HCT116 (cell line): ENCODE results near the gene ADGRV1. TPM values are rescaled to one million over a fixed set of nuclear protein-coding genes. Genes with fewer than 3 reads are reported as not detected.

Source experiments
- ATAC-seq: fragments of 200-7000 bp; cut with Tn5 transposase; 2 replicates; pipeline ENCODE4 v1.9.1; 2020; ENCODE audit warnings: mild to moderate bottlenecking, moderate library complexity
- BruUV-seq: library from RNA; stranded (reverse); fragments of 400-500 nt; replicated peaks from 2 replicates; lab custom pipeline; 2021; lab: Mats Ljungman, UMichigan
- CTCF ChIA-PET: fragments of 300-600 bp; sonication (Branson Sonifier 250); formaldehyde crosslinking; loops from one replicate; lab custom pipeline; 2021; ENCODE audit warnings: antibody characterized with exemption; lab: Charles Lee
- POLR2A ChIA-PET: fragments of 300-600, 350-600 bp; sonication (Branson Sonifier 250); formaldehyde crosslinking; loops from one replicate; lab custom pipeline; 2021; ENCODE audit warnings: antibody characterized with exemption; lab: Charles Lee
- RAD21 ChIA-PET, 2 experiments: fragments of 300-600 bp; sonication (Branson Sonifier 250); formaldehyde crosslinking; loops; one replicate each; lab custom pipeline; 2023; ENCODE audit warnings: low total read pairs in 2 of 2; ENCODE audit not compliant: uncharacterized antibody in 2 of 2, unreplicated experiment in 2 of 2, low non-redundant PET in 1 of 2; lab: Charles Lee
- DNase-seq: peaks from one replicate; pipeline ENCODE4 v3.0.0-alpha.2; 2010; ENCODE audit warnings: low read depth, low spot score
- H2AFZ ChIP-seq: fragments of 200-600 bp; shearing (Covaris generic), sonication (generic); 2 replicates; pipeline ENCODE4 v1.6.1; 2017; ENCODE audit warnings: low read depth, mixed run types, mixed read lengths, antibody characterized with exemption, low read length; ENCODE audit not compliant: poor library complexity, severe bottlenecking
- H3K27ac ChIP-seq: 2 replicates; pipeline ENCODE4 v1.5.1; 2012; ENCODE audit warnings: low read depth, low read length
- H3K27me3 ChIP-seq: fragments of 200-600 bp; sonication (generic); 2 replicates; pipeline ENCODE4 v1.6.1; 2016; ENCODE audit warnings: mixed run types, low read length, mixed read lengths; ENCODE audit not compliant: insufficient read depth
- H3K36me3 ChIP-seq, 2 experiments: fragments of 200-500 bp in 1 of 2; fragments of 200-600 bp in 1 of 2; sonication (Bioruptor generic) in 1 of 2; sonication (generic) in 1 of 2; 2 replicates each; pipeline versions ENCODE4 v1.5.1 to v1.6.1; 2014 to 2016; ENCODE audit warnings: low read length in 2 of 2, inconsistent platforms in 1 of 2, mixed read lengths in 1 of 2, mixed run types in 1 of 2; ENCODE audit not compliant: insufficient read depth in 2 of 2, control insufficient read depth in 1 of 2
- H3K4me1 ChIP-seq, 2 experiments: fragments of 200-600 bp in 1 of 2; sonication (generic) in 1 of 2; 2 replicates each; pipeline versions ENCODE4 v1.5.1 to v1.6.1; 2012 to 2017; ENCODE audit warnings: low read length in 2 of 2, inconsistent platforms in 1 of 2, mild to moderate bottlenecking in 1 of 2, mixed read lengths in 1 of 2, mixed run types in 1 of 2, moderate library complexity in 1 of 2; ENCODE audit not compliant: insufficient read depth in 2 of 2, control insufficient read depth in 1 of 2
- H3K4me2 ChIP-seq: fragments of 200-600 bp; sonication (generic); 2 replicates; pipeline ENCODE4 v1.6.1; 2017; ENCODE audit warnings: mixed run types, low read length, mixed read lengths
- H3K4me3 ChIP-seq, 2 experiments: fragments of 200-600 bp in 1 of 2; sonication (generic) in 1 of 2; replicated peaks in 1 of 2; 2 replicates each; pipeline ENCODE4 v1.5.1; 2011 to 2016; ENCODE audit warnings: low read length in 2 of 2, control low read depth in 1 of 2, low read depth in 1 of 2, mild to moderate bottlenecking in 1 of 2, mixed read lengths in 1 of 2, mixed run types in 1 of 2
- H3K79me2 ChIP-seq: fragments of 200-600 bp; sonication (generic); 2 replicates; pipeline ENCODE4 v1.6.1; 2017; ENCODE audit warnings: mild to moderate bottlenecking, mixed run types, low read length, moderate library complexity, mixed read lengths; ENCODE audit not compliant: insufficient read depth
- H3K9ac ChIP-seq: fragments of 200-600 bp; sonication (generic); 2 replicates; pipeline ENCODE4 v1.6.1; 2016; ENCODE audit warnings: low read length, mixed read lengths
- H3K9me2 ChIP-seq: fragments of 200-600 bp; sonication (generic), shearing (Covaris generic); 2 replicates; pipeline ENCODE4 v1.6.1; 2017; ENCODE audit warnings: mixed run types, mild to moderate bottlenecking, moderate library complexity; ENCODE audit not compliant: insufficient read depth
- H3K9me3 ChIP-seq, 2 experiments: fragments of 200-500 bp in 1 of 2; fragments of 200-600 bp in 1 of 2; sonication (Bioruptor generic) in 1 of 2; sonication (generic) in 1 of 2; 2 replicates each; pipeline ENCODE4 v1.6.1; 2014 to 2017; ENCODE audit warnings: low read length in 2 of 2, mixed read lengths in 2 of 2, inconsistent platforms in 1 of 2, low read depth in 1 of 2, mild to moderate bottlenecking in 1 of 2, mixed run types in 1 of 2, moderate library complexity in 1 of 2; ENCODE audit not compliant: control insufficient read depth in 1 of 2, insufficient read depth in 1 of 2
- H4K20me1 ChIP-seq: fragments of 200-600 bp; sonication (generic), shearing (Covaris generic); 2 replicates; pipeline ENCODE4 v1.6.1; 2017; ENCODE audit warnings: mixed run types, mild to moderate bottlenecking, moderate library complexity; ENCODE audit not compliant: insufficient read depth
- EGR1 ChIP-seq: IDR thresholded peaks from 2 replicates; pipeline ENCODE4 v1.6.1; 2012; ENCODE audit warnings: low read depth
- ELF1 ChIP-seq: IDR thresholded peaks from 2 replicates; pipeline ENCODE4 v1.6.1; 2012; ENCODE audit warnings: low read depth, borderline replicate concordance
- EZH2 ChIP-seq: fragments of 200-600 bp; sonication (generic); IDR thresholded peaks from 2 replicates; pipeline ENCODE4 v1.6.1; 2017; ENCODE audit warnings: antibody characterized with exemption, mixed run types
- EZH2phosphoT487 ChIP-seq: fragments of 200-600 bp; IDR thresholded peaks from 2 replicates; pipeline ENCODE4 v1.6.1; 2018; ENCODE audit warnings: antibody characterized with exemption, borderline replicate concordance
- FOSL1 ChIP-seq: IDR thresholded peaks from 2 replicates; pipeline ENCODE4 v1.6.1; 2012; ENCODE audit warnings: low read depth
- JUND ChIP-seq: IDR thresholded peaks from 2 replicates; pipeline ENCODE4 v1.6.1; 2012
- MAX ChIP-seq: IDR thresholded peaks from 2 replicates; pipeline ENCODE4 v1.6.1; 2012
- POLR2A ChIP-seq: IDR thresholded peaks from 2 replicates; pipeline ENCODE4 v1.7.0; 2011; ENCODE audit warnings: borderline replicate concordance; ENCODE audit not compliant: insufficient read depth, insufficient read length; ENCODE audit errors: extremely low read depth
- POLR2AphosphoS5 ChIP-seq: IDR thresholded peaks from 2 replicates; pipeline ENCODE4 v1.6.1; 2011; ENCODE audit warnings: mild to moderate bottlenecking, low read depth, low read length, moderate library complexity
- RAD21 ChIP-seq: IDR thresholded peaks from 2 replicates; pipeline ENCODE4 v1.6.1; 2012; ENCODE audit warnings: low read depth, mild to moderate bottlenecking
- SP1 ChIP-seq: IDR thresholded peaks from 2 replicates; pipeline ENCODE4 v1.6.1; 2012; ENCODE audit warnings: low read depth
- TCF7L2 ChIP-seq: IDR thresholded peaks from 2 replicates; pipeline ENCODE4 v1.7.0; 2011; ENCODE audit warnings: borderline replicate concordance, inconsistent platforms; ENCODE audit not compliant: insufficient read depth, insufficient read length; ENCODE audit errors: extremely low read depth
- ZBTB33 ChIP-seq: IDR thresholded peaks from 2 replicates; pipeline ENCODE4 v1.6.1; 2011; ENCODE audit warnings: mild to moderate bottlenecking, low read length, moderate library complexity; ENCODE audit not compliant: insufficient replicate concordance; ENCODE audit errors: extremely low read depth
- ZFX ChIP-seq: fragments of 450-650 bp; IDR thresholded peaks from 2 replicates; pipeline ENCODE4 v1.6.1; 2017
- intact Hi-C: fragments of 100-400 bp; cut with micrococcal nuclease; formaldehyde crosslinking; loops from 2 replicates; pipeline ENCODE4 v1.10.0; 2022
- total RNA-seq: library from RNA; stranded (reverse); gene quantifications from one replicate; pipeline ENCODE4 v1.2.1, GENCODE V29; 2021; ENCODE audit not compliant: unreplicated experiment

The ADGRV1 gene
- total RNA-seq, 1 experiment from 2014 or later = 6.0 TPM

GRCh38 chr5:90641528-90641927 is 82.9 kb downstream of the ADGRV1 start (continued):
- TF ChIP-seq ZBTB33 (no peak), MAX (no peak), SP1 (no peak), FOSL1 (no peak), JUND (no peak), EGR1 (no peak), POLR2AphosphoS5 (no peak), ZFX (no peak), ELF1 (no peak), TCF7L2 (no peak), EZH2phosphoT487 (no peak)

GRCh38 chr5:90642706-90643229 is 84.2 kb downstream of the ADGRV1 start:
- no TSS peak for BruUV-seq
- TF ChIP-seq POLR2A (no peak), ZFX (no peak), RAD21 (no peak), EZH2 (no peak)
- TF ChIP-seq, all 23 proteins: peak for 0
- DNase-seq (no peak), ATAC-seq (no peak)
- H3K36me3 ChIP-seq = no peaks in the 10 kb centered on the region
- no peak overlapping the region for H3K27ac ChIP-seq
- ChIA-PET POLR2A (no interaction called here), CTCF (no interaction called here), RAD21 (no interaction called here)
- no peaks in the 10 kb centered on the region for H3K27me3 ChIP-seq
- no peaks in the 10 kb centered on the region for H4K20me1 ChIP-seq
- no peak overlapping the region for H2AFZ ChIP-seq
- no peak overlapping the region for H3K4me2 ChIP-seq
- intact Hi-C loops = no loop called here
- peaks cover 12 to 15% of the 10 kb centered on the region in 2 experiments for H3K4me1 ChIP-seq
- H3K9me2 ChIP-seq = no peaks in the 10 kb centered on the region
- no peak overlapping the region for H3K9ac ChIP-seq
- no peak overlapping the region for H3K4me3 ChIP-seq
- no peaks in the 10 kb centered on the region for H3K79me2 ChIP-seq
- no peaks in the 10 kb centered on the region for H3K9me3 ChIP-seq
